Measurements from ENCODE around the gene CDKN2A.

CDKN2A gene

DNA sequence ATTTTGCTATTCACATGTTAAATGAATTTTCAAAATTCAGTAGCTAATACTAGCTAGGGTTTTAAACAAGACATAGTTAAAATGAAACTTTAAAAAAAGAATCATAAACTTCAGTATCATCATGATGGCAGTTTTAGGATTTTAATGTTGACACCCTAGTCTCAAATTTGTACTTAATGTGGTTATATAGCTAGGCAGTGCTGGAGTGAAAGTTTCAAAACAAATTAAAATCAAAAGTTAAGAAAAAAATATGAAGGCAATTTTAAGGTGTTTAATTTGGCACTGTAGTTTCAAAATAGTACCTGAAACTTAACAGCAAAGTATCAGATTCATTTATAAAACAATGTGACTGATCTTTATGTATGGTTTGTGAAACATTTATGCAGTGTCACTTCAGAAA, 34.2 kb upstream of the CDKN2A start:
- Histone ChIP-seq H3K4me3 (ENCODE audit: low read length) (no peak overlapping the region), H3K9me3 (ENCODE audit: control insufficient read depth, insufficient read depth, low read length) (no peaks in the 10 kb centered on the region), H3F3A (ENCODE audit: control insufficient read depth, insufficient read depth) (no peaks in the 10 kb centered on the region), H3K9me2 (replicated peaks; ENCODE audit: control insufficient read depth, low read length) (no peaks in the 10 kb centered on the region), H3K27me3 (ENCODE audit: control insufficient read depth, low read length) (no peaks in the 10 kb centered on the region), H4K20me1 (ENCODE audit: control insufficient read depth, insufficient read depth, low read depth, low read length) (no peaks in the 10 kb centered on the region), H3K27ac (ENCODE audit: low read depth, low read length) (no peak overlapping the region), H3K79me2 (ENCODE audit: control insufficient read depth, low read length) (no peaks in the 10 kb centered on the region), H3K36me3 (ENCODE audit: control insufficient read depth, low read length) (no peaks in the 10 kb centered on the region), H3K4me1 (ENCODE audit: control insufficient read depth, low read length) (no peaks in the 10 kb centered on the region), H3K4me2 (ENCODE audit: low read length) (no peak overlapping the region)
- no peak for TF ChIP-seq EZH2phosphoT487 (IDR thresholded peaks at IDR 0.05; ENCODE audit: borderline replicate concordance, low read length)
- TF ChIP-seq, protein P1, sequence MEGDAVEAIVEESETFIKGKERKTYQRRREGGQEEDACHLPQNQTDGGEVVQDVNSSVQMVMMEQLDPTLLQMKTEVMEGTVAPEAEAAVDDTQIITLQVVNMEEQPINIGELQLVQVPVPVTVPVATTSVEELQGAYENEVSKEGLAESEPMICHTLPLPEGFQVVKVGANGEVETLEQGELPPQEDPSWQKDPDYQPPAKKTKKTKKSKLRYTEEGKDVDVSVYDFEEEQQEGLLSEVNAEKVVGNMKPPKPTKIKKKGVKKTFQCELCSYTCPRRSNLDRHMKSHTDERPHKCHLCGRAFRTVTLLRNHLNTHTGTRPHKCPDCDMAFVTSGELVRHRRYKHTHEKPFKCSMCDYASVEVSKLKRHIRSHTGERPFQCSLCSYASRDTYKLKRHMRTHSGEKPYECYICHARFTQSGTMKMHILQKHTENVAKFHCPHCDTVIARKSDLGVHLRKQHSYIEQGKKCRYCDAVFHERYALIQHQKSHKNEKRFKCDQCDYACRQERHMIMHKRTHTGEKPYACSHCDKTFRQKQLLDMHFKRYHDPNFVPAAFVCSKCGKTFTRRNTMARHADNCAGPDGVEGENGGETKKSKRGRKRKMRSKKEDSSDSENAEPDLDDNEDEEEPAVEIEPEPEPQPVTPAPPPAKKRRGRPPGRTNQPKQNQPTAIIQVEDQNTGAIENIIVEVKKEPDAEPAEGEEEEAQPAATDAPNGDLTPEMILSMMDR (IDR thresholded peaks at IDR 0.05; ENCODE audit: low read depth, low read length, poor library complexity, severe bottlenecking): no peak

DNA sequence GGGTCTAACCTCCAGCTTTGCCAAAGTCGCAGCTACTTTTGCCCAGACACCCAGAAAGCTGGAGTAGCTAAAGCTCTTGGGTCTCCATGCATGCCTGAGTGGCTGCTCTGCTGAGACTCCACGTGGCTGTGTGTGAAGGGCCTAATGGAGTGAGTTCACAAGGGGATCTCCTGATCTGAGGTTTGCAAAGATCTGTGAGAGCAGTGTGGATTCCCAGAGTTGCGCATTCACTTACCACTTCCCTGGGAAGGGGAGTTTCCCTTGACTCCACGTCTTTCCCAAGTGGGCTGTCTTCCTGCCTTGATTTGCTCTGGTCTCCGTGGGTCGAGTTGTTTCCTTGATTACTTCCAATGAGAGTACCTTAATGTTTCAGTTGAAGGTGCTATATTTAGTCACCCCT, 32.5 kb upstream of the CDKN2A start:
- no peak overlapping the region for H3K4me3 ChIP-seq (ENCODE audit: low read length)
- no peaks in the 10 kb centered on the region for H3K4me1 ChIP-seq (ENCODE audit: control insufficient read depth, low read length)
- H3K27me3 ChIP-seq (ENCODE audit: control insufficient read depth, low read length): no peaks in the 10 kb centered on the region
- H3K79me2 ChIP-seq (ENCODE audit: control insufficient read depth, low read length): no peaks in the 10 kb centered on the region
- TF ChIP-seq, protein P1 (IDR thresholded peaks at IDR 0.05; ENCODE audit: low read depth, low read length, poor library complexity, severe bottlenecking): no peak
- no peak for TF ChIP-seq EZH2phosphoT487 (IDR thresholded peaks at IDR 0.05; ENCODE audit: borderline replicate concordance, low read length)
- no peak overlapping the region for H3K4me2 ChIP-seq (ENCODE audit: low read length)
- no peaks in the 10 kb centered on the region for H3F3A ChIP-seq (ENCODE audit: control insufficient read depth, insufficient read depth)
- H3K9me2 ChIP-seq (replicated peaks; ENCODE audit: control insufficient read depth, low read length): no peaks in the 10 kb centered on the region
- no peaks in the 10 kb centered on the region for H3K9me3 ChIP-seq (ENCODE audit: control insufficient read depth, insufficient read depth, low read length)
- H3K36me3 ChIP-seq (ENCODE audit: control insufficient read depth, low read length): no peaks in the 10 kb centered on the region
- no peak overlapping the region for H3K27ac ChIP-seq (ENCODE audit: low read depth, low read length)
- H4K20me1 ChIP-seq (ENCODE audit: control insufficient read depth, insufficient read depth, low read depth, low read length): no peaks in the 10 kb centered on the region

DNA sequence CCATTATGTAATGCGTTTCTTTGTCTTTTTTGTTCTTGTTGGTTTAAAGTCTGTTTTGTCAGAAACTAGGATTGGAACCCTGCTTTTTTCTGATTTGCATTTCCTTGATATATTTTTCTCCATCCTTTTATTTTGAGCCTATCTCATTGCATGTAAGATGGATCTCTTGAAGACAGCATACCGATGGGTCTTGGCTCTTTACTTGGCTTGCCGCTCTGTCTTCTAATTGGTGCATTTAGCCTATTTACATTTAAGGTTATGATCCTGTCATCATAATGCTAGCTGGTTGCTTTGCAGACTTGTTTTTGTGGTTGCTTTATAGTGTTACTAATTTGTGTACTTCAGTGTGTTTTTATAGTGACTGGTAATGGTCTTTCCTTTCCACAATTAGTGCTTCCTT, 28.2 kb upstream of the CDKN2A start:
- Histone ChIP-seq H3K4me2 (ENCODE audit: low read length) (no peak overlapping the region), H3K36me3 (ENCODE audit: control insufficient read depth, low read length) (no peaks in the 10 kb centered on the region), H3K9me2 (replicated peaks; ENCODE audit: control insufficient read depth, low read length) (no peaks in the 10 kb centered on the region), H3K9me3 (ENCODE audit: control insufficient read depth, insufficient read depth, low read length) (no peaks in the 10 kb centered on the region), H3K4me3 (ENCODE audit: low read length) (no peak overlapping the region), H3K4me1 (ENCODE audit: control insufficient read depth, low read length) (no peaks in the 10 kb centered on the region), H3K79me2 (ENCODE audit: control insufficient read depth, low read length) (no peaks in the 10 kb centered on the region), H3K27me3 (ENCODE audit: control insufficient read depth, low read length) (no peaks in the 10 kb centered on the region), H3F3A (ENCODE audit: control insufficient read depth, insufficient read depth) (no peaks in the 10 kb centered on the region), H4K20me1 (ENCODE audit: control insufficient read depth, insufficient read depth, low read depth, low read length) (no peaks in the 10 kb centered on the region), H3K27ac (ENCODE audit: low read depth, low read length) (no peak overlapping the region)
- TF ChIP-seq EZH2phosphoT487 (IDR thresholded peaks at IDR 0.05; ENCODE audit: borderline replicate concordance, low read length): no peak
- TF ChIP-seq, protein P1 (IDR thresholded peaks at IDR 0.05; ENCODE audit: low read depth, low read length, poor library complexity, severe bottlenecking): no peak

All from DOHH2 (cell line).